NCI-H69 (cell line): ENCODE data around the gene MED27.

Experiments used
- DNase-seq: peaks from one replicate; lab custom pipeline; 2025; lab: John Stamatoyannopoulos, UW

MED27 gene

DNA sequence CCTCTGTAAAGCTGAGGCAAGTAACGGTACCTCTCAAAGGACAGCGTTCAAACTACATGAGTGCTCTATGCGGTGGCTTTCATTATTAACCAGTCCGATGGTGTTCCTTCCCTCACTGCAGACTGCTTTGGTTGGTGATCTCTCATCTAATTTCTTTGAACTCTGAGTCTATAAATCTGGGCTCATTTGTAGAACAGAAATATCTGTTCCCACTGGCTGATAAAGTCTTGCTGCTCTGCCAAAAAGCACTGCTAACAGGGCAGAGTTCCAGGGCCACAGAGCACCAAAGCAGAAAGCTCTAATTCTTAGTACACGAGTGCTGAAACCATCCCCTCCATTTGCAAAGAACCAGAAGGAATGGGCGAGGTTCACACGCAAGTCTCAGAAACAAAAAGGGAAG lies 81.9 kb downstream of the MED27 start:
- DNase-seq: no peak

DNA sequence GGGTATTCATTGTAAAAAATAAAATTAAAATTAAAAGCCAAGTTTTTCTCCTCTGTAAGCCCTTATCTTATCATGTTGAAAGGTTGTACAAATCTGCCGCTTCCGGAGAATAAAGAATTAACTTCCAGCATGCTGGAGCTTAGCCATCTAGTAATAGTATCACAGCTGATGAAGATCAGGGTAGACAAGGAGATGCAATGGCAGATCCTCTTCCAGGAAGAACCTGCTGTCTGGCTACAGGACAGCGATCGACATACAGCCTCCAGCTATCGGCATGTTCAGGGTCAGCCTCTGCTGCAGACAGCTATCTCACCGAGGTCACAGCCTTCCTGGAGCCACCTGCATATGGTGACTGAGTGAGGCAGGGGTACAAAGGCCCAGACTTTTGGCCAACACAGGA lies 82.6 kb downstream of the MED27 start:
- no peak for DNase-seq

DNA sequence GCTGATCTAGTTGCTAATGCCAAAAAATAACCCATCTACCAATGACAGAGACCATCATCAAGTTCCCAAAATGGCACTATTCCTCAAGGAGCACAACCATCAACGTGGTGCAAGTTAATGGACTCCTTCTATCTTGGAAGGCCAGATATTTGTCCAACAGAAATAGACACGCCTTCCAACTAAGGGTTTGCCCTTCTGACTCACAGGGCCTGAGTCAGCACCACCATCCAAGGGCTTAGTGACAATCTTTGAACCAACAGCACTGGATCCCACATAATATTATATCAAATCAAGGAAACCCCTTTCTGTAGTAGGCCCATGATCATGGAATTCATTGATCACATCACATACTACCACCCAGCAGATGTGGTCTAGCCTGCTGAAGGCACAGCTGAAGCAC lies 84.3 kb downstream of the MED27 start:
- no peak for DNase-seq

DNA sequence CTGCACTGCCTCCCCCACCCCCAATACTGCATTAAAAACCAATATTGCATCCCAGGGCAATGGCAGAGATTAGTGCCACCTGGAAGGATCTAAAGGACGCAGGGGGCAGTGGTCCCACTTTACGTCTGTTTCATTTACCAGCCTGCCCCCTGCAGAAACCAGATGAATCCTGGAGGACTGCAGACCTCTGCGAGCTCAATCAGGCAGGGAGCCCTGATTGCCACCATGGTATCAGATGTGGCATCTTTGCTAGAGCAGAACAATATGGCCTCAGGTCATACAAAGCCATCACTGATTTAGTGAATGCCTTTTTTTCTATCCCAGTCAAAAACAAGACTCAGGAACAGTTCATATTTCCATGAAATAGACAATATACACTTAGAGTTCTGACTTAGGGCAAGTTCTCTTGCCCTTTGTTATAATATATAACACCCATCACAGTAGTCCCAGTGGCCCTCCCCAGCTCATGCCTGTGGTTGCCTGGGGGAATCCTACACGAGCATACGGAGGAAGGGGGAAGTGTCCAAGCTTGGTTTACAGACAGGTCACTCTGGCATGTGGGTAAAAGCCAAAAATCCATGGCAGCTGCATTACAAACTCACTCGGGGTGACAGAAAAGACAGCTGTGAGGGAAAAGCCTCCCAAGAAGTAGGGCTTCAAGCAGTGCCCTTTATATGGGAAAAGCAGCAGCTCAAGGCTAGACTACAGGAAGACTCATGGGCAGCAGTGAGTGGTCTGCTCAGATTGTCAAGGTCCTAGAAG lies 85.1 kb downstream of the MED27 start:
- no peak for DNase-seq

DNA sequence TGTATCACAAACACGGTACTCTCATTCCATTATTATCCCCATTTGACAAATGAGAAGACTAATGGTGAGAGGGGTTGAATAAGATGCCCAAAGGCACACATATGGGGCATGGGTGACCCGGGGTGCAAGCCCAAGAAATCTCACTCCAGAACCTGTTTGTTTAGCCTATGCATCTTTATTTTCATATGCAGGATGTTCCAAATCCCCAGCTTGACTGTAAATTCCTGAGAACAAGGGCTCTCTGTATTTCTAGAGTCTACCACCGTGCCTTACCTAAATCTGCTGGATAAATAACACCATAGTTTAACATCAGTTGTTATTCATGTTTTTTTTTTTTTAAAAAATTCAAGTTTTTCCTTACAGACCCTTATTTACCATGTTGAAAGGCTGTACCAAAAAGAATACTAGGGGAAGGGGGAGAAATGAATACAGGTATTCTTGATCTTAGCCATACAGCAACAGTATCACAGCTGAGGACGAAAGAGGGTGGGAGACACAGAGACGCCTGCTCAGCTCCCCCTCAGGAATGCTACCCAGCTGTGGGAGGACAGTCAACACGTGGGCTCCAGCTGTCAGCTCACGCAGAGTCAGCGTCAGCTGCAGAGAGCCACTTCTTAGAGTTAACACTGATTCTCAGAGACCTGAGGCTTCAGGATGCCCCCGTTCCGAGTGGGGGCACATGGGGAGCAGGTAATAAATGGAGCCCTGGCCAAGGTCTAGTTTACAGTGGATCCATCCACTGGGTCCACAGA lies 86.6 kb downstream of the MED27 start:
- no peak for DNase-seq

DNA sequence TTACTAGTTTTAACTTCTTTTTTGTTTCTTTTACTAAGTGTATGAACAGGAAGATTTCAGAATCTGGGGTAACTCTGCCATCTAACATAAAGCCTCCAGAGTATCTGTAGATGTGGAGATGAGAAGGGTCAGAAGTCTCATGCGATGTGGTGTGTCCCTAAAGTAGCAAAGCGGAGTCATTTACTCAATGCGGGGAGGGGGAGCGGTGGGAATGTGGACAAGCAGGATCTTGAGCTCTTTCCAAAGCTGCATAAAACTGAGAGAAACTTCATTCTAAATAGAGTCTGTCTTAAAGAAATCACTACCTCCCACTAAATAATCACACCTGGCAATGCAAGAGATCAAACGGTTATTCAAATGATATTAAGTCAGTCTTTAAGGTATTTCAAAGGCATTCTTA lies 92.4 kb downstream of the MED27 start:
- DNase-seq: no peak

DNA sequence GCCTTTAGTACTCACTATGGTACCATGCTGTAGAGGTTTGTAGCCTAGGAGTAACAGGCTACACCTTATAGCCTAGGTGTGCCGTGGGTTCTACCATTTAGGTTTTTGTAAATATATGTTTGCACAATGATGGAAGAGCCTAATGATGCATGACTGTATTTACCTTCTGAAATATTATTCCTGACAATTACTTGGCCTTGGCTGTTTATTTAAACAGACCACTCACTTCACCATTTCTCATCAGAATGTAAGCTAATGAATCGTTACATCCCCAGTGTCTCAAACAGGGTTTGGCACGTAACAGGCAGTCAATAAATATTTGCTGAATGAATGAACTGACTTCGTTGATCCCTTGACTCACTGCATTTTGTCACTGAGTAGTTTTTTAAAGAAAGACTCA lies 93.1 kb downstream of the MED27 start:
- DNase-seq: peak; percentile 98

DNA sequence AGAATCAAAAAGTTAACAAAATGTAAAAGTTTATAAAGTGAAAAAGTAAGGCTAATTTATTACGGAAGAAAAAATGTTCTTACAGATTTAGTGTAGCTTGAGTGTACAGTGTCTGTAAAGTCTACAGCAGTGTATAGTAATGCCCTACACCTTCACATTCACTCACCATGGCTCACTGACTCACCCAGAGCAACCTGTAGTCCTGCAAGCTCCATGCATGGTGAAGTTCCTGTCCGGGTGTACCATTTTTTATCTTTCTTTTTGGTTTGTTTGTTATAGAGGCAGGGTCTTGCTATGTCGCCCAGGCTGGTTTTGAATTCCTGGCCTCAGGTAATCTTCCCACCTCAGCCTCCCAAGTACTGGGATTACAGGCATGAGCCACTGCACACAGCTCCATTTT lies 93.6 kb downstream of the MED27 start:
- peak; percentile 72 for DNase-seq

DNA sequence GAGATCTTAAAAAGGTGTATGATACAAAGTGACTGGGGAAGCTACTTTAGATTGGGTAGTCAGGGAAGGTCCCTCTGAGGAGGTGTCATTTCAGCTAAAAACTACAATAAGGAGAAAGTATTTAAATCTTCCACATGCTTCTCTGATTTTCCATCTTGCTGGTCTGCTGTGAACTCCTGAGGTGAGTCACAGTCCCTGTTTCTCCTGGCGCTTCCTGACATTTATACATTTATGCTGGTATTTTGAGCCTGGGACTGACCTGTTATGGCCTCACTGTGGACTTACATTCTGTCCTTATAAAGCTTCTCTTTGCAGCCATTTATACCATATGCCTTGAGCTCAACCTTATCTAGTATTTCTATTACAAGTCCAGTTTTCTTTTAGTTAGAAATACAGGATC lies 95.1 kb downstream of the MED27 start:
- DNase-seq: no peak

DNA sequence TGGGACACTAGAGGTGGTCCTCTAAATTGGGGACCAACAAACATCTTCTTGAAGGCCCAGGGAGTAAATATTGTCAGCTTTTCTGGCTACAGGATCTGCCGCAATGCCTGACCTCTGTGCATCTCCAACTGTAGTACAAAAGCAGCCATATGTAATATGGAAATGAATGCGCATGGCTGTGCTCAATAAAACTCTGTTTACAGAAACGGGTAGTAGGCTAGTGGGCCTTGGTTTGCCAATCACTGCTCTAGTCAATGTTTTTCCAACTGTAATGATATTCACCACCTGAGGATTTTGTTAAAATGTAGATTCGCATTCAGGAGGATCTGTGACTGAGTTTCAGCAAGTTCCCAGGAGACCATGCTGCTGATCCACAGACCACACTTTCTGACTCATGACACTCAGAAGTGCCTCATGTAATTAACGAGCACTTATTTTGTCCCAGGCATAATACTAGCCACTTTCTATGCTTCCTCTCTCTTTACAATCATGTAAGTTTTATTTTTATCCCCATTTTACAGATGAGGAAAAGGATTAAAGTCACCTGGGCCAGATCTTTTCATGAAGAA lies 96.9 kb downstream of the MED27 start:
- DNase-seq: no peak

DNA sequence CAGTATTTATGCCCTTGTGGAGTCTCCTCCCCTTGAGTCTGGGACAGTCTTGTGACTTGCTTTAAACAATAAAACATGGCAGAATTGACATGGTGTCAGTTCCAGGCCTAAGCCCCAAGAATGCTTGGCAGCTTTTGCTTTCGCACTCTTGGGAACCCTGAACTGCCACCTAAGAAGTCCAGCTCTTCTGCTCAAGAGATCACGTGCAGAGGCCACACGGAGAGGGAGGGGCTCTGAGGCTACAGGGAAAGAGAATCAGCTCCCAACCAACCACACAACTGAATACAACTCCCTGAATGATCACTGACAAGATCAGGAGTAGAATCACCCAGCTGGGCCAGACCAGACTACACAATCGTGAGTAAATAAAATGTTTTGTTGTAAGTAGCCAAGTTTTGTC lies 97.6 kb downstream of the MED27 start:
- no peak for DNase-seq

DNA sequence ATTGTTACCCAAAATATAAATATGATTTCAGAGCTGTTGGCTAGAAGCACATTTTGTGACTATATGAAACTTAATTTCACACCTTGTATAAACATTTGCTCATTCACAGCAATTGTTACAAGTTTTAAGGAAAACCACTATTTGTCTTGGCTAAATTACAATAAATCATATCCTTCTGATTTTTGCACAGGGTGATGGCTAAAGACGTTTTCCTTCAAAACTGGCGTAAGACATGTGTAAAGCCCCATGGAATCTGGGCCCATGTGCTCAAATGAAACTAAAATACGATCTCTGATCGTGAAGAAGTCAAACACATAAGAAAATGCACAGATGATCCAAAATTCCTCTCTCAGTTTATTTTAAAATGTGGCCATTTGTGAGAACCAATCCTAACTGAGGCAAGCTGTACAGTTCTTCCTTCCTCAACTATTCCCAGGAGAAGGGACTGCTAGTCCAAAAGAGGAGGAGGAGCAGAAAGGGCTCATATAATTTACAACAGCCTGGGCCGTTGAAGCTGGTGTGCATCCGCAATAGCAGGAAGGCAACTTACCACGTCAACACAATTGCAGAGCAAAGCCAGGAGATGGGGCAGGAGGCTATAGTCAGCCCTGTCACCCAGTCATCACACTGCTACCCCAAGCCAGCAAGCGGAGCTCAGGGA lies 98.4 kb downstream of the MED27 start:
- DNase-seq: peak; percentile 39

DNA sequence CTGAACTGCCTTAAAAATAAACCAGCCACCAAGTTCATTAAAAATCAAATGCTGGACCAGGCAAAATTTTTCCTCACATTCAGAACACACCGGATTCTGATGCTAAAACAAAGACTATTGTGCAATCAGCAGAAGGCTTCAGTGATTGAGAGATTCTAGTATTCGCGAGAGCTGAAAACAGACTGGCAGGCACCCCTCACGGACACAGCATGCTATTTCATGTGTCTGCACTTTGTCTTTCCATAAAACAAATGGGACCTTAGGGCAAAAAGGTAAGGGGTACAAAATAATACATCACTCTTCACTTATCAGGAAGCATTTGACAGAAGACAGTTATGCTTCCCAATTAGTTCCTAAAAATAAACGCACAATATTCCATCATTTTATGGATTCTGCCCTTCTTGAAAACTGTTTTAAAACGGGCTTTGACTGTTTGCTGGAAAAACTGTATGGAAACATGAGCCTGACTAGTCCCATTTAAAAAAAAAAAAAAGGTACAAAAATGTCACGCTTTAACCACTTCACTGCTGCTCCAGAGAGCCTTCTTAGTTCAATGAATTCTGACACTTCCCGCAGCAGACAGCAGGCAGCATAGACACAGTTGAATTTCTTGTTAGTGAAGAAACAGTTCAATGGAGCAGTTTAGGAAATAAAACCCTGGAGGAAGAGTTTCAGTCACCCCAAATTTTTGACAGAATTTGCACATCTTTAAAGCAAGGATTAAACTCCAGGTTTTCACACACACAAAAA lies 99.2 kb downstream of the MED27 start:
- peak; percentile 33 for DNase-seq

DNA sequence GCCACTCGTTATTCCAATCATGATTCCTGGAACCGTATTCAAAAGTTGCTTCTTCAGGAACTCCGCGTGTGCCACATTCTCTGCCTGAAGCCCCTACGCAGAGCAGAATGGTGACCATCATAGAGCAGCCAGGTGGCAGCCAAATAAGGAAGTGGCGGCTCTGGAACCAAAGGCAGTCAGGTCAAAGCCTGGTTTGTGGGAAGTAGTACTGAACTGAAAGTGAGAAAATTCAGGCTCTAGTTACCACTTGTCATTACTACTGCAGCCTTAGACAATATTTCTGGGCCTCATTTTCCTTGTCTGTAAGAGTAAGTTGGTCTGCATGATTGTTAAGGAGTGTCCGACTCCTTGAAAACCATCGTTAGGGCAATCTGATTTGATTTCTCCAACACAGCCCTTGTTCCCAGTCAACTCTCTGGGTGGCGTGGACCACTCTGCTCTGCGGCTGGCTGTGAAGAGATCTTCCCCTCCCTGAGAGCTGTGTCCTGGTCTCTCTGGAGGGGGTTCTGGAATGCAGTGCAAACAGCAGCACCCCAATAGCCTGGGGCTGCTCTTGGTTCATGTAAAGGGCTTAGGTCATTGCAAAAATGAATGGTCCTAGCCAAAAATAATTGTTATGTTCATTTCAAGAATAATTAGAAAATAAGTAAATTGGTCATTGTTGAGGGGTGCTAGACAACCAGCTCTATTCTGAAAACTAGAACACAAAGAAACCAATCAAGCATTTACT lies 102.4 kb downstream of the MED27 start:
- DNase-seq: no peak

DNA sequence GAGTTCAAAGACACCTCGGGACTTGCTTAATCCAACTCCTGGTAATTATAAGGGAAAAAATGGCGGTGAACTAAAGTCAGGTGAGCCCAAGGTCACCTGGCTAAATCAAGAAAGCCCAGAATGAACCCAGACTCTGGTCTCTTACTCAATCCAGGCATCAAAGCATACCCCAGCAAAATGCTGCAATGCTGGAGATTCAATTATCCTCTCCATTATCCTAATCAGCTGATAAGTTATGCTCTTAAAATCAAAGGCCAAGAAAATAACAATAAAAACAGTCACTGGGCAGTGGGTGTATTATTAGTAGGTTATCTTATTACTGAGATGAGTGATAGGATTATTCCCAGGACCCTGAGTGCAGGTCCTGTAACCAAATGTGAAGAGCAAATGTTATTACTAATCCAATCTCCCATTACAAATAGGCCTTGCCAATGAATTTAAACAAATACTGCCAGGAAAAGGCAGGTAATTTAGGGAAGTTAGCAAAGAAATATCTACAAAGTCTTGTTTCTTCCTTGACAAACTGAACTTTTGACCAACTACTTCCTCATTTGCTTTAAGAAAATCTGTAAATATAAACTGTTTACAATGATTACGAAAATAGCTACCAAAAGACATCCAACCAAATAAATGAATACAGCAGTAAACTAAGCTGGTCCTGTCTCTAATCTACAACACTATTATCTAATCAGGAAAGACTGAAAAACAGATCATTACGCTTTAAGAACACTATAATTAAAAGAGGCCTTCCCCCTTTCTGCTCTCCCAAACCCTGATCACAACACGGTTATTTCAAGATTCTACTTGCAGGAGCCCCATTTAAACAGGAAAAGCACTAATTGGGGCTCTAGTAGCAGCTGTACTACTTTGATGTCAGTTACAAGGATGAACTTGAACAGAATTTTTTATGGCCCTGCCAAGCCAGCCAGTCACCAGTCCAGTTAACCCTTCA lies 103.2 kb downstream of the MED27 start:
- peak; percentile 65 for DNase-seq

DNA sequence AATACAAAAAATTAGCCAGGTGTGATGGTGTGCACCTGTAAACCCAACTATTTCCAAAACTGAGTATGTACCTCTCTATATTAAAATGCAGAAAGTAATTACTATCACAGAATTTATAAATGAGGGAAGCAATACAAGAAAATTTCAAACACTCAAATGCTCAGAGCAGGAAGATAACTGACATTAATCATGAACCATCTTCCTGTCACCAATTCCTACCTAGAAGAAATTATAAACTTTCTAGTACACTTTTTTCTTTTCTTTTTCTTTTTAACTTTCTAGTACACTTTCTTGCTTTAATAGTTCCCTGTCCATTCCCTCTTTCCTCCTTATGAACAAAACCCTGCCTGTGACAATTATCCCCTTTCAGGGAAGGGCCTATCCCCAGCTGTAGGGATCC lies 106.8 kb downstream of the MED27 start:
- no peak for DNase-seq

DNA sequence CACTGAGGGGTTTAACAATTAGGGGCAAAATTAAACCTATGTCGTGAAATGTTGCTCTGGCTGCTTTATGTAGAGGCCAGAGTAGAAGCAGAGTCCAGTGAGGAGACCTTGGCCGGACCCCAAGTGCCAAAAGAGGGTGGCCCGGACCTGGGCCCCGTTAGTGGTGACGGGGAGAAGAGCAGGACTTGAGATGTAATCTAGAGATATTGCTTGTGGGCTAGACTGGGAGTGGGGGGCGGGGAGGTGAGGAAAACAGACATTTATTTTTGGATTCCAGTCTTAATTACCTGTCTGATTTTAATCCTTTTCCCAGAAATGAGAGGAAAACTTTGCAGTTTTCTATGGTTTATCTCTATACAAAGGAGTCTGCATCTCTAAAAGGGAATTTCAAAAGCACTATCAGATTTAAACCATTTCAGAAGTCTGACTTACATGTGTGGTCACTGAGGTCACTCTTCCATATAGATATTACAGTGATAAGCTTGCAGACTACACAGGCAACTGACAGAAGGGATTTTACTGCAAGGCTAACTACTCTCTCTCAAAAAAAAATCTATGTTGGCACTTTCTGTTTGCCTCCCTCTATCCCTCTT lies 108.1 kb downstream of the MED27 start:
- DNase-seq: no peak

DNA sequence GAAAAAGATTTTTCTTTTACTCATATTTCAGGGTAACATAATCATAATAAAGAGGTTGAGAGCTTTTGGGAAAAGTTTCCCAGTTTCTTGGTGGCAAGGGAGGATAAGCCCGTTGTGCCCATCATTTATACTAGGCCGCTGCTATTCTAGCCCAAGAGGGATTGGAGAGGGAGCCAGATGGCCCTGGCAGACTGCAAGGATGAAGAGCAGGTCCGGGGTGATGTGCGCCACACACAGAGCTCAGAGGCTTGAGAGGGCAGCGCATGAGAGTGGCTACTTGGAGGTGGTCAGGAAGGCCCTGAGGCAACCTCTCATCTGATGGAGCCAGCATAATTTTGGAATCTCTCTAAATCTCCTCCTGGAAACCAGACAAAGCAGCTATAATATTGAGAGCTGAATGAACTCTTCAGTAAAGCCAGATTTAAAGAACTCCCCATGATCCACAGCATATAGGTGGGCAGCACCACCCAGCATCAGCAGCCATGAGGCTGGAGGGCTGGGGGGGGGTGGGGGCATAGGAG lies 110.1 kb downstream of the MED27 start:
- DNase-seq: peak; percentile 40

DNA sequence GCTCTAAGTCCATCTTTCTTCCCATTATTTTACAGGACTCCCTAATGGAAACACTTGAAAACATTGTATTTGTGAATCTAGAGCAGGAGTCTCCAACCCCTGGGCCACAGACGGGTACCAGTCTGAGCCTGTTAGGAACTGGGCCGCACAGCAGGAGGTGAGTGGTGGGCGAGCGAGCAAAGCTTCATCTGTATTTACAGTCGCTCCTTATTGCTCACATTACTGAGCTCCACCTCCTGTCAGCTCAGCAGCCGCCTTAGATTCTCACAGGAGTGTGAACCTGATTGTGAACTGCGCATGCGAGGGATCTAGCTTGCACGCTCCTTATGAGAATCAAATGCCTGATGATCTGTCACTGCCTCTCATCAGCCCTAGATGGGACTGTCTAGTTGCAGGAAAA lies 111.0 kb downstream of the MED27 start:
- no peak for DNase-seq

DNA sequence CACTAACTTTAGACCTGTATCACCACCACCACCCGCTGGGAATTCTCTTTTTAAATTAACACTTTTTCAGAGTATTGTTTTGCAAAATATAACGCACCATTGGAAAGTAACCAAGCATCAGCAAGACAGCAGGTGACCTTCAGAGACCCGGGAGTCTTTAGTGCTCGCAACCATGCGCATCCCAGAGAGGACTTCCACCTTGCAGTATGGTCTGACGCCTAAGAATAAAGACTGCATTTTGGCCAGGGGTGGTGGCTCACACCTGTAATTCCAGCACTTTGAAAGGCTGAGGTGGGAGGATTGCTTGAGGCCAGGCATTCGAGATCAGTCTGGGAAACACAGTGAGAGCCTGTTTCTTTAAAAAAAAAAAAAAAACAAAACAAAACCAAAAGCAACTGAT lies 113.8 kb downstream of the MED27 start:
- no peak for DNase-seq
